Measurements from ENCODE around the gene RTL5.
A peak's percentile ranks its signal among the peaks of the same experiment; 100 is the strongest.

RTL5 gene

DNA sequence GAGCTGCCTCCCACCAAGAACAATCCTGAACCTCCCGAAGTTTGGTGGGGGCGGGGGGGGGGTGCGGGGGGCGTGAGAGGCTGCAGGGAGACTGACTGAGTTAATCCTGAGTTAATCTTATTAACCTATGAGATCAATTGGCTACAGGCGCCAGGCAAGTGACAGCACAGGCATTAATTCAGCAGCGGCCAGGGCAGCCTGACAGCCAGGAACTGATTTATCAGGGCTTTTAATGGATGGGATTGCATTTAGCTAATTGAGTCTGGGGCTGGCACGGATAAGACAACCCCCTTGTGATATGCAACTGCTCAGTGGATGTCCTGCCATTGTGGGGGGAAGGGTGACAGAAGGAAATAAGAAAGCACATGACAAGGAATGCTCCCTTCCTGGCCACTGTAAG lies 16.3 kb downstream of the RTL5 start:
- H3K4me3 ChIP-seq (ENCODE audit: low read depth, low read length) = no peak overlapping the region
- TF ChIP-seq MYC (IDR thresholded peaks at IDR 0.05; ENCODE audit: low read depth, low read length) (no peak), POLR2A (IDR thresholded peaks at IDR 0.05; ENCODE audit: extremely low read depth, insufficient read length) (no peak)
- TF ChIP-seq, protein P1, sequence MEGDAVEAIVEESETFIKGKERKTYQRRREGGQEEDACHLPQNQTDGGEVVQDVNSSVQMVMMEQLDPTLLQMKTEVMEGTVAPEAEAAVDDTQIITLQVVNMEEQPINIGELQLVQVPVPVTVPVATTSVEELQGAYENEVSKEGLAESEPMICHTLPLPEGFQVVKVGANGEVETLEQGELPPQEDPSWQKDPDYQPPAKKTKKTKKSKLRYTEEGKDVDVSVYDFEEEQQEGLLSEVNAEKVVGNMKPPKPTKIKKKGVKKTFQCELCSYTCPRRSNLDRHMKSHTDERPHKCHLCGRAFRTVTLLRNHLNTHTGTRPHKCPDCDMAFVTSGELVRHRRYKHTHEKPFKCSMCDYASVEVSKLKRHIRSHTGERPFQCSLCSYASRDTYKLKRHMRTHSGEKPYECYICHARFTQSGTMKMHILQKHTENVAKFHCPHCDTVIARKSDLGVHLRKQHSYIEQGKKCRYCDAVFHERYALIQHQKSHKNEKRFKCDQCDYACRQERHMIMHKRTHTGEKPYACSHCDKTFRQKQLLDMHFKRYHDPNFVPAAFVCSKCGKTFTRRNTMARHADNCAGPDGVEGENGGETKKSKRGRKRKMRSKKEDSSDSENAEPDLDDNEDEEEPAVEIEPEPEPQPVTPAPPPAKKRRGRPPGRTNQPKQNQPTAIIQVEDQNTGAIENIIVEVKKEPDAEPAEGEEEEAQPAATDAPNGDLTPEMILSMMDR (IDR thresholded peaks at IDR 0.05; ENCODE audit: low read depth, low read length) = no peak
- TF ChIP-seq, protein P2, sequence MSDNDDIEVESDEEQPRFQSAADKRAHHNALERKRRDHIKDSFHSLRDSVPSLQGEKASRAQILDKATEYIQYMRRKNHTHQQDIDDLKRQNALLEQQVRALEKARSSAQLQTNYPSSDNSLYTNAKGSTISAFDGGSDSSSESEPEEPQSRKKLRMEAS (IDR thresholded peaks at IDR 0.05; ENCODE audit: low read depth, low read length) = no peak
- no peak for DNase-seq (ENCODE audit: low read depth)

DNA sequence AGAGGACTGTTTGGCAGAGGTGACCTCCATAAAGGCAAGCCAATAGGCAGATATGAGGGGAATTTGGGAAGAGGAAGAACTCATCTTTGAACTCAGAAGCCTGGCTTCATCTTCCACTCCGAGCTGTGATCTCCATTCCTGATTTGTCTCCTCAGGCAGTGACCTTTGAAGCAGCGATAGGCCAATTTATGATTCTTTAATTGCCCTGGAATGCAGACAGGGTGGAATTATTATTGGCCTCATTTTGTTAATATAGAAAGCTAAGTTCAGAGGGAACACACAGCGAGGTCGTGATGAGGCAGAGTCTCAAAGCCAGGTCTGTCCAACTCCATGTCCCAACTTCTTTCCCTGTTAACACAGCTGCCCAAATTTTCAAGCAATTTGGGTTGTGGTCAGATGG lies 16.9 kb downstream of the RTL5 start:
- no peak for DNase-seq (ENCODE audit: low read depth)
- no peak for TF ChIP-seq MYC (IDR thresholded peaks at IDR 0.05; ENCODE audit: low read depth, low read length)
- TF ChIP-seq POLR2A (IDR thresholded peaks at IDR 0.05; ENCODE audit: extremely low read depth, insufficient read length) = no peak
- TF ChIP-seq, protein P1 (IDR thresholded peaks at IDR 0.05; ENCODE audit: low read depth, low read length) = no peak
- TF ChIP-seq, protein P2 (IDR thresholded peaks at IDR 0.05; ENCODE audit: low read depth, low read length) = no peak
- H3K4me3 ChIP-seq (ENCODE audit: low read depth, low read length) = no peak overlapping the region

DNA sequence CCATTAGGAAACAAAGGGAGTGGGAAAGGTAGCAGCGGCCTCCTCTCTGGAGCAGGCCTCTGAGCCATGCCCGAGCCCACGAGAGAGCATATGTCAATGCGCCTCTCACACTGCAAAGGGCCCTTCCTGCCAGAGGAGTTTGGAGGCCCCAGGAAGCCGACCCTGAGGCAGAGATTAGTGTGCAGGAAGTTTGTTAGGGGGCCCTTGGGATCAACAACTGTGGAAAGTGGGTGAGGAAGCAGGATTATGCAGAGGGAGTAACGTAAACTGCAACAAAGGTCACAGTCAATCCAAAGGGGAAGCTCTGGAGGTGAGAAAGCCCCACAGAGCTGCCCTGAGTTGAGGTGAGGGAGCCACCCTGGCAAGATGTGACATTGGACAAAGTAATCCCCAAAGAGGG lies 17.4 kb downstream of the RTL5 start:
- no peak overlapping the region for H3K4me3 ChIP-seq (ENCODE audit: low read depth, low read length)
- TF ChIP-seq, protein P2 (IDR thresholded peaks at IDR 0.05; ENCODE audit: low read depth, low read length) = no peak
- TF ChIP-seq POLR2A (IDR thresholded peaks at IDR 0.05; ENCODE audit: extremely low read depth, insufficient read length) (no peak), MYC (IDR thresholded peaks at IDR 0.05; ENCODE audit: low read depth, low read length) (no peak)
- TF ChIP-seq, protein P1 (IDR thresholded peaks at IDR 0.05; ENCODE audit: low read depth, low read length) = no peak
- peak; percentile 51 for DNase-seq (ENCODE audit: low read depth)

DNA sequence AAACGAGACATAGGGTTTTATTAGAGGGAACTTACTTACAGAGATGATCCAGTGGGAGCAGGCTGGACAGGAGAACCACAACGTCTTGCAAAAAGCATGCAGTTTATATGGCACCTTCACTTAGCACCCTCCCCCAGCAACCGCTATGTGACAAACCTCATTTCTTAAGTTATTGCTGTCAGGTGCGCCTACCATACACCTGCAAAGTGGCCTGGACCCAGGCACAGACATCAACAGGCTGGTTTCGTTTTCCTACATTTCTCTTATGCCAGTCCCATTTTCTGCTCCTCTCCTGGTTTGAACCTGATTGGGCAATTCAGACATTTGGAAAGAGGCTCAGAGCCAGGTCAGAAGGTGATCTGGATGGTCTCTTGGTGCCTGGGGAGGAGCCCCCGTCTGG lies 18.3 kb downstream of the RTL5 start:
- no peak for DNase-seq (ENCODE audit: low read depth)
- TF ChIP-seq, protein P1 (IDR thresholded peaks at IDR 0.05; ENCODE audit: low read depth, low read length) = no peak
- TF ChIP-seq POLR2A (IDR thresholded peaks at IDR 0.05; ENCODE audit: extremely low read depth, insufficient read length) (no peak), MYC (IDR thresholded peaks at IDR 0.05; ENCODE audit: low read depth, low read length) (no peak)
- TF ChIP-seq, protein P2 (IDR thresholded peaks at IDR 0.05; ENCODE audit: low read depth, low read length) = no peak
- H3K4me3 ChIP-seq (ENCODE audit: low read depth, low read length) = no peak overlapping the region

DNA sequence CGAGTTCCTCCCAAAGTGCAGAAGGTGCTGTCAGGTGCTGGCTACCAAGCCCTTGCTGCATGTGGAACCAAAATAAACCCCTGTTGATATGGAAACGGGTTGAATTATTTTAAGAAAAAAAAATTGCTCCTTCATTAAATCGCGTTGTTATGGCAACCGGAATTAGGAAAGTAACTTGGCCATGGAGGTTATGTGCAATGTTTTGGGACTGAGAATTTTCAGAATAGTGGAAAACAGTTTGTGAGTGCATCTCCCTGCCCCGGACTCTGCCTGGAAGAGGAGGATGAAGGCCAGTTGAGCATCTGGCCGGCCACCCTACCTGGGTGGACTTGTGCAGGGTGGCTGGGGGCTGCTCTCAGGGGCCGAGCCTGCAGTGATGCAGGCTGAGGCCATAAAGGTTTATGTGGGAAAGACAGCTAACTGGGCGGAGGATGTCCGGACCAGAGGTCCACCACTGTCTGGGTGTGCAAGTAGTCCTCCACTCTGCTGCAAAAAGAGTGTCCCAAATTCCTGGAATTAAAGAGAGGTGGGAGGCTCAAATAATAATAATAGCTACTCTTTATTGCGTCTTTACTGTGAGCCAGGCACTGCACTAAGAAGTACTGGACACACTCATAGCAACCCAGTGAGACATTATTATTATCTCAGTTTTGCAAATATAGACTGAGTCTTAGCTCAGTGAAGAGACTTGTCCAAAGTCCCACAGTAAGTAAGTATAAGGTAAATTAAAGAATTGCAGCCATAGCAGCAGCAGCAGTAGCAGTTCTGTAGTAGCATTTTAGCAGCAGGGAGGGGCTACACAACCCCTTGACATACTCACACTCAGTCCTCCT lies 20.6 kb downstream of the RTL5 start:
- TF ChIP-seq, protein P1 (IDR thresholded peaks at IDR 0.05; ENCODE audit: low read depth, low read length) = no peak
- TF ChIP-seq POLR2A (IDR thresholded peaks at IDR 0.05; ENCODE audit: extremely low read depth, insufficient read length) (no peak), MYC (IDR thresholded peaks at IDR 0.05; ENCODE audit: low read depth, low read length) (no peak)
- TF ChIP-seq, protein P2 (IDR thresholded peaks at IDR 0.05; ENCODE audit: low read depth, low read length) = no peak
- no peak overlapping the region for H3K4me3 ChIP-seq (ENCODE audit: low read depth, low read length)
- no peak for DNase-seq (ENCODE audit: low read depth)

All from NB4 (cell line).